ENCODE results near the gene PDS5B.
"Not testable (repeated sequence)": the region's sequence is repeated elsewhere in the genome, so short reads cannot be mapped to it uniquely, and the experiment has no call there.

Gene PDS5B

DNA sequence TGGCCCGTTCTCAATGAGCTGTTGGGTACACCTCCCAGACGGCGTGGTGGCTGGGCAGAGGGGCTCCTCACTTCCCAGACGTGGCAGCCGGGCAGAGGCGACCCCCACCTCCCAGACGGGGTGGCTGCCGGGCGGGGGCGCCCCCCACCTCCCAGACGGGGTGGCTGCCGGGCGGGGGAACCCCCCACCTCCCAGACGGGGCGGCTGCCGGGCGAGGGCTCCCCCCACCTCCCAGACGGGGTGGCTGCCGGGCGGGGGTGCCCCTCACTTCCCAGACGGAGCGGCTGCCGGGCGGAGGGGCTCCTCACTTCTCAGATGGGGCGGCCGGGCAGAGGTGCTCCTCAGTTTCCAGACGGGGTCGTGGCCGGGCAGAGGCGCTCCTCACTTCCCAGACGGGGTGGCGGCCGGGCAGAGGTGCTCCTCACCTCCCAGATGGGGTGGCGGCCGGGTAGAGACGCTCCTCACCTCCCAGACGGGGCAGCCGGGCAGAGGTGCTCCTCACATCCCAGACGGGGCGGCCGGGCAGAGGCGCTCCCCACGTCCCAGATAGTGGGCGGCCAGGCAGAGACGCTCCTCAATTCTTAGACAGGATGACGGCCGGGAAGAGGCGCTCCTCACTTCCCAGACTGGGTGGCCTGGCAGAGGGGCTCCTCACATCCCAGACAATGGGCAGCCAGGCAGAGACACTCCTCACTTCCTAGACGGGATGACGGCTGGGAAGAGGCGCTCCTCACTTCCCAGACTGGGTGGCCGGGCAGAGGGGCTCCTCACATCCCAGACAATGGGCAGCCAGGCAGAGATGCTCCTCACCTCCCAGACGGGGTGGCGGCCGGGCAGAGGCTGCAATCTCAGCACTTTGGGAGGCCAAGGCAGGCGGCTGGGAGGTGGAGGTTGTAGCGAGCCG lies 135.1 kb downstream of the PDS5B start:
- DNase-seq (ENCODE audit: extremely low read depth in 1 of 2, low read depth in 1 of 2): not testable (repeated sequence)

- DNase-seq (ENCODE audit: extremely low read depth in 1 of 2, low read depth in 1 of 2): no peak
These were observed 136.1 kb downstream of the PDS5B start for GRCh38 chr13:32722340-32722739.

GRCh38 chr13:32723987-32724386 lies 137.7 kb downstream of the PDS5B start:
- DNase-seq (ENCODE audit: extremely low read depth in 1 of 2, low read depth in 1 of 2): no peak

- DNase-seq (ENCODE audit: extremely low read depth in 1 of 2, low read depth in 1 of 2): no peak
These were observed 140.3 kb downstream of the PDS5B start for GRCh38 chr13:32726374-32727037.

GRCh38 chr13:32728327-32728726 lies 142.1 kb downstream of the PDS5B start:
- DNase-seq (ENCODE audit: extremely low read depth in 1 of 2, low read depth in 1 of 2): no peak

DNA sequence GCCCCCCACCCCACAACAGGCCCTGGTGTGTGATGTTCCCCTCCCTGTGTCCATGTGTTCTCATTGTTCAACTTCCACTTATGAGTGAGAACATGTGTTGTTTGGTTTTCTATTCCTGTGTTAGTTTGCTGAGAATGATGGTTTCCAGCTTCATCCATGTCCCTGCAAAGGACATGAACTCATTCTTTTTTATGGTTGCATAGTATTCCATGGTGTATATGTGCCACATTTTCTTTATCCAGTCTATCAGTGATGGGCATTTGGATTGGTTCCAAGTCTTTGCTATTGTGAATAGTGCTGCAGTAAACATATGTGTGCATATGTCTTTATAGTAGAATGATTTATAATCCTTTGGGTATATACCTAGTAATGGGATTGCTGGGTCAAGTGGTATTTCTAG lies 142.8 kb downstream of the PDS5B start:
- not testable (repeated sequence) for DNase-seq (ENCODE audit: extremely low read depth in 1 of 2, low read depth in 1 of 2)

DNA sequence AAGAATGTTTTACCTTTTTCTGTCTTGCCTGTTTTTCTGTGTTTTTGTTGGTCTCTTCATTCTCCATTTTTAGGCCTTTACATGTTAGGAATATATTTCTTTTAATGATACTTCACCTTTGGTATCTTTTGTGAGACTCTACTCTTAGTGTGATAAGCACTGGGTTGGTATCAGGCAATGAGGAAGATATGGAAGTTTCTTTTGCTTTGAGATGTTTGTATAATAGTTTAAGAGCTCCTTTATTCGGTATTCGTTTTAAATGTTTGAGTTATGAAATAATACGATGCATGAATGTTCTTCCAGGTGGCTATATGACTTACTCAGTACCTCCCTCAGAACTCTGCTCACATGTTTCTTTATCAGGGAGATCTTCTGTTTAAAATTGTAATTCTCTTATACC lies 144.8 kb downstream of the PDS5B start:
- no peak for DNase-seq (ENCODE audit: extremely low read depth in 1 of 2, low read depth in 1 of 2)

GRCh38 chr13:32731576-32731975 lies 145.3 kb downstream of the PDS5B start:
- DNase-seq (ENCODE audit: extremely low read depth in 1 of 2, low read depth in 1 of 2): no peak

GRCh38 chr13:32733690-32734089 lies 147.4 kb downstream of the PDS5B start:
- DNase-seq (ENCODE audit: extremely low read depth in 1 of 2, low read depth in 1 of 2): no peak

DNA sequence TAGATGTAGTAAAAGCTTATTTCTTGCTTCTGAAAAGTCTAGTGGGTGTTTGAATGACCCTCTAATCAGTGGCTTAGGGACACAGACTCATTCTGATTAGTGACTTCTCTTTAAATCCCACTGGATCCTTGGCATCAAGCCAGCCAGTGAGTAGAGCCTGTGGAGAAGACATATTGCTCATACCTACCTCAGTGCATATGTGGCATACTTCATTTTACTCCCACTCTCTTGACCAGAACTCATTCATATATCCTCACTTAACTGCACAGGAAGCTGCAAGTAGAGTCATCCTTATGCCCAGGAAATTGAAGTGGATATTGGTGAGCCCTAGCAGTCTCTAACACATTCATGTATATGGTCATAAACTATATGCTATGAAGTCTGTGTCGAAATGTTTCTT lies 148.3 kb downstream of the PDS5B start:
- no peak for DNase-seq (ENCODE audit: extremely low read depth in 1 of 2, low read depth in 1 of 2)

GRCh38 chr13:32735859-32736258 lies 149.6 kb downstream of the PDS5B start:
- no peak for DNase-seq (ENCODE audit: extremely low read depth in 1 of 2, low read depth in 1 of 2)

DNA sequence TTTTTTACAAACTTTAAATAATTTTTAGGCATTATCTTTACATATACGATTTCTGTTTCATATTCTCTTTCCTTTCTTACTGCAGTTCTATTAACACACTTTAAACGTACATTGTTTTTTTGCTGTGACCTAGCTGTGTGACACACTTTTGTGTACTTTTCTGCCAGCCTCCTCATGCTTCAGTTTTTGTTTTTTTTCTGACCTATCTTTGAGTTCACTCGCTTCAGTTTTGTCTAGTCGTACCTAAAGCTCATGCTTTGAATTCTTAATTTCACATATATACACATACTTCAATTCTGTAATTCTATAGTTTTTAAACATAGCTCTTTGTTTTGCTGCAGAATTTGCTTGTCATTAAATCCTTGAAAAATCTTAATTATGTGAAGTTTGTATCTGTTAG lies 150.4 kb downstream of the PDS5B start:
- no peak for DNase-seq (ENCODE audit: extremely low read depth in 1 of 2, low read depth in 1 of 2)

DNA sequence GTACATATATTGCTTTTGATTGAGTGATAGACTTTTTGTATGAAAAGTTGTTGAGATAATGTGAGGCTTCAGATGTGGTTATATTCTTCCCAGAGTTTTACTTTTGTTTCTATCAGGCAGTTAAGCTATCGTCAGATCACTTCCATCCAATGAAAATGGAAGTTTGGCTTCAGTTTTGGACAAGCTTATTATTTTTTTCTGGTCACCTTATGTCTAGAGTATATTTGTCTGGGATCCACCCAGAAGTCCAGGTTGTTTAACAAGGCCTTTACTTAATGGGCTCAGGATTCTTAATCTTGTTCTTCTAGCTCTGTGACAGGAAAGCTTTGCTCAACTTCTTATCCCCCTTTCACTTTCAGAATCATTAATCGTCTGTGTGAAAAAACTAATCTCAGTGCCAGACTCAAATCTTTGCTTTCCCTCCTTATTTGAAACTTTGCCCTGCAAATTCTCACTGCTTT lies 150.9 kb downstream of the PDS5B start:
- DNase-seq (ENCODE audit: extremely low read depth in 1 of 2, low read depth in 1 of 2): no peak

DNA sequence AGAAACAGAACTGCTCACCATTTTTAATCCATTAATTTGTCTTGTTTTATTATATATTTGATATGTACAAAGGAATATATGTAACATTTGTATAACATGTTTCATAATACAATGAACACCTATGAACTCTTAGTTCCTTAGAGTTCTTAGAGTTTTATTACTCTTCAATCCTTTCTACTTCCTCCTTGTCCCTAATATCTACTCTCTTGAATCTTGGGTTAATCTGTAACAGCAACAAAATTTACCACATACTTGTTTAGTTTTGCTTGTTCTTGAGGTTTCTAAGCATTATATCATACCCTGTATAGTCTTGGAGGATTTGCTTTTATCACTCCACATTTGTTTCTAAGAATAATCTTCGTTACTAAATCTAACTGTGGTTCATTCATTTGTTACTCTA lies 151.4 kb downstream of the PDS5B start:
- no peak for DNase-seq (ENCODE audit: extremely low read depth in 1 of 2, low read depth in 1 of 2)

DNA sequence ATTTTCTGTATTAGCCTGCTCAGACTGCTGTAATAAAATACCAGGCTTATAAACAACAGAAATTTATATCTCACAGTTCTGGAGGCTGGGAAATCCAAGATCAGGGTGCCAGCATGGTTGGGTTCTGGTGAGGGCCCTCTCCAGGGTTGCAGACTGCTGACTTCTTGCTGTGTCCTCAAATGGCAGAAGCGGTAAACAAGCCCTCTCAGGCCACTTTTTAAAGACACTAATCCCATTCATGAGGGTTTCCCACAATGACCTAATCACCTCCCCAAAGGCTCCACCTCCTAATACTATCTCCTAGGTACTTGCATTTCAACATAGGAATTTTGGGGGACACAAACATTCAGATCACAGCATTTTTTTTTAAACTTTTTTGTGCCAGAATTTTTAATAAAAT lies 159.3 kb downstream of the PDS5B start:
- no peak for DNase-seq (ENCODE audit: extremely low read depth in 1 of 2, low read depth in 1 of 2)

DNA sequence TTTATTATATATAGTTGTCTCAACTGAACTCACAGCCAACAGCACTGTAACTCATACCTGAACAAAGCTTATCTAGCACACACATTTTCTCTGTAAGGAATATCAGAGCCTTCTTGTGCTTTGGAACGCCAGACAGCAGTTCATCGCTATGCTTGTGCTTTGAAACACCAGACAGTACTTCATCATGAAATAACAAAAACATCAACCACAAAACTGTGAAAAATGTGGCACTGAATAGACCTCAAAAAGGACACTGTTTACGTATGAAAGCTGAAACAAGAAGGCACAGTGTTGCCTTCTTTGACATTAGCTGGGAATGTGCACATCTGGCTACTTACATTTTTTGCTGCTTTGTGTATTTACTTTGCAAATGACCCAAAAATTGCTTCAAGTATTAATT lies 160.2 kb downstream of the PDS5B start:
- no peak for DNase-seq (ENCODE audit: extremely low read depth in 1 of 2, low read depth in 1 of 2)

GRCh38 chr13:32748305-32748704 lies 162.1 kb downstream of the PDS5B start:
- DNase-seq (ENCODE audit: extremely low read depth in 1 of 2, low read depth in 1 of 2): no peak

DNA sequence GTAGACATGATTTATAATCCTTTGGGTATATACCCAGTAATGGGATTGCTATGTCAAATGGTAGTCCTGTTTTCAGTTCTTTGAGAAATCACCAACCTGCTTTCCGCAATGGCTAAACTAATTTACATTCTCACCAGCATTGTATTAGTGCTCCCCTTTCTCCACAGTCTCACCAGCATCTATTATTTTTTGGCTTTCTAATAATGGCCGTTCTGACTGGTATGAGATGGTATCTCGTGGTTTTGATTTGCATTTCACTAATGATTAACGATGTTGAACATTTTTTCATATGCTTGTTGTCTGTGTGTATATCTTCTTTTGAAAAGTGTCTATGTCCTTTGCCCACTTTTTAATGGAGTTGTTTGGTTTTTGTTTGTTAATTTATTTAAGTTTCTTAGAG lies 165.1 kb downstream of the PDS5B start:
- DNase-seq (ENCODE audit: extremely low read depth in 1 of 2, low read depth in 1 of 2): no peak

GRCh38 chr13:32752311-32752710 lies 166.1 kb downstream of the PDS5B start:
- DNase-seq (ENCODE audit: extremely low read depth in 1 of 2, low read depth in 1 of 2): no peak

DNA sequence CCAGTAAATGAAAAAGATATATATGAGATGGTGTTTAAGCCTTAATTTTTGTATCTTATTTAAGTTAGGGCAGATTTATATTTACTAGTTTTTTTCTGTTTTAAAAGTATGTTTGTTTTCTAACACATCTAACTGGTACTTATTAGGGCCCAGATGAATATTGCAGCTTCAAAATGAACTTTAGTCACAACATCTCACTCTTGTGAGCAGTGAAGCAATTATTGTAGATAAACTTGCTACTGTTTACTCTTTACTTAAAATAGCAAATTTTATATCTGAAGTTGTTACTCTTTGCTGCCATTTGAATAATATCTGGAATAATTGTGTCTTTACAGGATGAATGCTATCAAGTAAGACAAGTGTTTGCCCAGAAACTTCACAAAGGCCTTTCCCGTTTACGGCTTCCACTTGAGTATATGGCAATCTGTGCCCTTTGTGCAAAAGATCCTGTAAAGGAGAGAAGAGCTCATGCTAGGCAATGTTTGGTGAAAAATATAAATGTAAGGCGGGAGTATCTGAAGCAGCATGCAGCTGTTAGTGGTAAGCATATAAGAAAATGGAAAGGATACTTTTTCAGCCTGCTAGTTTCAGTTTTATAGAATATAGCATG lies 166.8 kb downstream of the PDS5B start:
- no peak for DNase-seq (ENCODE audit: extremely low read depth in 1 of 2, low read depth in 1 of 2)

DNA sequence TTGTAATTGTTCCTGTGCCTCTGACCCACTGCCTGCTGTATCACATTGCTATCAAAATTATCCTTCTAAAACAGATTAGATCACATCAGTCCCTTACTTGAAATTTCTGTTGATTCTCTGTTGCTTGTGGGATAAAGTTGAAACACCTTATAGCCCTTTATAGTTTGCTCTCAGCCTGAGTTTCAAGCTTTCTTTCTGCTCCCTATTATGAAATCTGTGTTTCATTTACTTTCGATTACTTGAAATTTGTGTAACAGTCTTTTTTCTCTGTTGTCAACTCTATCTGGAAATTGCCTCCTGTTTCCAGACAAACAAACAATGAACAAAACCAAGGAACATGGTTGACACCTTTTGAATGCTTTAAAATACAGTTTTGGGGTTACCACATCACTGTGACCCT lies 167.9 kb downstream of the PDS5B start:
- DNase-seq (ENCODE audit: extremely low read depth in 1 of 2, low read depth in 1 of 2): no peak

DNA sequence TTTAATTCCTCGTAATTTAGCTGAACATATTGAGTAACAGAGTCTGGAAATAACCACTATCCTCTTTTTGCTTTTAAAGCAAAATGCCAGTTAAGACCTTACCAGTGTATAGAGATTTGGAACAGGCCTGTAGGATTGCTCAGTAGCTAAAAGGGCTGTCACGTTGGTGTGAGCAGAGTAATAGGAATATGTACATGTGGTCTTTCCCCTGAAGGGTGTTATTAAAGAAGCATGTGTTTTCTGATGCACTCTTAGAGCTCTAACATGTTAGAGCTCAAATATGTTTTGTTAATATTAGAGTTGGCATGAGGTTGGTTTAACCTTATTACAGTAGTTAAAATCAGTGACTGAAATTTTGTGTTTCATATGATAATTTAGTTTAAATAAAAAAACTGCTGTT lies 172.9 kb downstream of the PDS5B start:
- DNase-seq (ENCODE audit: extremely low read depth in 1 of 2, low read depth in 1 of 2): no peak
